HCT116 (cell line): ENCODE results near the gene TMEM132D. TPM values are rescaled to one million over a fixed set of nuclear protein-coding genes. Genes with fewer than 3 reads are reported as not detected.

Source experiments
- ATAC-seq: fragments of 200-7000 bp; cut with Tn5 transposase; 2 replicates; pipeline ENCODE4 v1.9.1; 2020; ENCODE audit warnings: mild to moderate bottlenecking, moderate library complexity
- BruUV-seq: library from RNA; stranded (reverse); fragments of 400-500 nt; replicated peaks from 2 replicates; lab custom pipeline; 2021; lab: Mats Ljungman, UMichigan
- CTCF ChIA-PET: fragments of 300-600 bp; sonication (Branson Sonifier 250); formaldehyde crosslinking; loops from one replicate; lab custom pipeline; 2021; ENCODE audit warnings: antibody characterized with exemption; lab: Charles Lee
- POLR2A ChIA-PET: fragments of 300-600, 350-600 bp; sonication (Branson Sonifier 250); formaldehyde crosslinking; loops from one replicate; lab custom pipeline; 2021; ENCODE audit warnings: antibody characterized with exemption; lab: Charles Lee
- RAD21 ChIA-PET, 2 experiments: fragments of 300-600 bp; sonication (Branson Sonifier 250); formaldehyde crosslinking; loops; one replicate each; lab custom pipeline; 2023; ENCODE audit warnings: low total read pairs in 2 of 2; ENCODE audit not compliant: uncharacterized antibody in 2 of 2, unreplicated experiment in 2 of 2, low non-redundant PET in 1 of 2; lab: Charles Lee
- DNase-seq: peaks from one replicate; pipeline ENCODE4 v3.0.0-alpha.2; 2010; ENCODE audit warnings: low read depth, low spot score
- H2AFZ ChIP-seq: fragments of 200-600 bp; shearing (Covaris generic), sonication (generic); 2 replicates; pipeline ENCODE4 v1.6.1; 2017; ENCODE audit warnings: low read depth, mixed run types, mixed read lengths, antibody characterized with exemption, low read length; ENCODE audit not compliant: poor library complexity, severe bottlenecking
- H3K27ac ChIP-seq: 2 replicates; pipeline ENCODE4 v1.5.1; 2012; ENCODE audit warnings: low read depth, low read length
- H3K27me3 ChIP-seq: fragments of 200-600 bp; sonication (generic); 2 replicates; pipeline ENCODE4 v1.6.1; 2016; ENCODE audit warnings: mixed run types, low read length, mixed read lengths; ENCODE audit not compliant: insufficient read depth
- H3K36me3 ChIP-seq, 2 experiments: fragments of 200-500 bp in 1 of 2; fragments of 200-600 bp in 1 of 2; sonication (Bioruptor generic) in 1 of 2; sonication (generic) in 1 of 2; 2 replicates each; pipeline versions ENCODE4 v1.5.1 to v1.6.1; 2014 to 2016; ENCODE audit warnings: low read length in 2 of 2, inconsistent platforms in 1 of 2, mixed read lengths in 1 of 2, mixed run types in 1 of 2; ENCODE audit not compliant: insufficient read depth in 2 of 2, control insufficient read depth in 1 of 2
- H3K4me1 ChIP-seq, 2 experiments: fragments of 200-600 bp in 1 of 2; sonication (generic) in 1 of 2; 2 replicates each; pipeline versions ENCODE4 v1.5.1 to v1.6.1; 2012 to 2017; ENCODE audit warnings: low read length in 2 of 2, inconsistent platforms in 1 of 2, mild to moderate bottlenecking in 1 of 2, mixed read lengths in 1 of 2, mixed run types in 1 of 2, moderate library complexity in 1 of 2; ENCODE audit not compliant: insufficient read depth in 2 of 2, control insufficient read depth in 1 of 2
- H3K4me2 ChIP-seq: fragments of 200-600 bp; sonication (generic); 2 replicates; pipeline ENCODE4 v1.6.1; 2017; ENCODE audit warnings: mixed run types, low read length, mixed read lengths
- H3K4me3 ChIP-seq, 2 experiments: fragments of 200-600 bp in 1 of 2; sonication (generic) in 1 of 2; replicated peaks in 1 of 2; 2 replicates each; pipeline ENCODE4 v1.5.1; 2011 to 2016; ENCODE audit warnings: low read length in 2 of 2, control low read depth in 1 of 2, low read depth in 1 of 2, mild to moderate bottlenecking in 1 of 2, mixed read lengths in 1 of 2, mixed run types in 1 of 2
- H3K79me2 ChIP-seq: fragments of 200-600 bp; sonication (generic); 2 replicates; pipeline ENCODE4 v1.6.1; 2017; ENCODE audit warnings: mild to moderate bottlenecking, mixed run types, low read length, moderate library complexity, mixed read lengths; ENCODE audit not compliant: insufficient read depth
- H3K9ac ChIP-seq: fragments of 200-600 bp; sonication (generic); 2 replicates; pipeline ENCODE4 v1.6.1; 2016; ENCODE audit warnings: low read length, mixed read lengths
- H3K9me2 ChIP-seq: fragments of 200-600 bp; sonication (generic), shearing (Covaris generic); 2 replicates; pipeline ENCODE4 v1.6.1; 2017; ENCODE audit warnings: mixed run types, mild to moderate bottlenecking, moderate library complexity; ENCODE audit not compliant: insufficient read depth
- H3K9me3 ChIP-seq, 2 experiments: fragments of 200-500 bp in 1 of 2; fragments of 200-600 bp in 1 of 2; sonication (Bioruptor generic) in 1 of 2; sonication (generic) in 1 of 2; 2 replicates each; pipeline ENCODE4 v1.6.1; 2014 to 2017; ENCODE audit warnings: low read length in 2 of 2, mixed read lengths in 2 of 2, inconsistent platforms in 1 of 2, low read depth in 1 of 2, mild to moderate bottlenecking in 1 of 2, mixed run types in 1 of 2, moderate library complexity in 1 of 2; ENCODE audit not compliant: control insufficient read depth in 1 of 2, insufficient read depth in 1 of 2
- H4K20me1 ChIP-seq: fragments of 200-600 bp; sonication (generic), shearing (Covaris generic); 2 replicates; pipeline ENCODE4 v1.6.1; 2017; ENCODE audit warnings: mixed run types, mild to moderate bottlenecking, moderate library complexity; ENCODE audit not compliant: insufficient read depth
- EGR1 ChIP-seq: IDR thresholded peaks from 2 replicates; pipeline ENCODE4 v1.6.1; 2012; ENCODE audit warnings: low read depth
- SIN3A ChIP-seq: IDR thresholded peaks from 2 replicates; pipeline ENCODE4 v1.6.1; 2012; ENCODE audit warnings: low read depth
- SP1 ChIP-seq: IDR thresholded peaks from 2 replicates; pipeline ENCODE4 v1.6.1; 2012; ENCODE audit warnings: low read depth
- TCF7L2 ChIP-seq: IDR thresholded peaks from 2 replicates; pipeline ENCODE4 v1.7.0; 2011; ENCODE audit warnings: borderline replicate concordance, inconsistent platforms; ENCODE audit not compliant: insufficient read depth, insufficient read length; ENCODE audit errors: extremely low read depth
- ZFX ChIP-seq: fragments of 450-650 bp; IDR thresholded peaks from 2 replicates; pipeline ENCODE4 v1.6.1; 2017
- intact Hi-C: fragments of 100-400 bp; cut with micrococcal nuclease; formaldehyde crosslinking; loops from 2 replicates; pipeline ENCODE4 v1.10.0; 2022
- total RNA-seq: library from RNA; stranded (reverse); gene quantifications from one replicate; pipeline ENCODE4 v1.2.1, GENCODE V29; 2021; ENCODE audit not compliant: unreplicated experiment
- TF ChIP-seq, protein P1 (sequence below): IDR thresholded peaks from 2 replicates; pipeline ENCODE4 v1.6.1; 2012; ENCODE audit warnings: low read depth
- TF ChIP-seq, protein P2 (sequence below), 3 experiments: fragments of 200-600 bp in 1 of 3; sonication (generic) in 1 of 3; IDR thresholded peaks in 2 of 3; conservative IDR thresholded peaks in 1 of 3; 2 replicates each; pipeline ENCODE4 v1.5.1; 2012 to 2017; ENCODE audit warnings: low read depth in 2 of 3, low read length in 2 of 3, antibody characterized with exemption in 1 of 3, borderline replicate concordance in 1 of 3, control low read depth in 1 of 3, mild to moderate bottlenecking in 1 of 3, mixed read lengths in 1 of 3, mixed run types in 1 of 3, moderate library complexity in 1 of 3; ENCODE audit not compliant: insufficient read depth in 1 of 3

Gene TMEM132D
- total RNA-seq, 1 experiment from 2014 or later = not detected

DNA sequence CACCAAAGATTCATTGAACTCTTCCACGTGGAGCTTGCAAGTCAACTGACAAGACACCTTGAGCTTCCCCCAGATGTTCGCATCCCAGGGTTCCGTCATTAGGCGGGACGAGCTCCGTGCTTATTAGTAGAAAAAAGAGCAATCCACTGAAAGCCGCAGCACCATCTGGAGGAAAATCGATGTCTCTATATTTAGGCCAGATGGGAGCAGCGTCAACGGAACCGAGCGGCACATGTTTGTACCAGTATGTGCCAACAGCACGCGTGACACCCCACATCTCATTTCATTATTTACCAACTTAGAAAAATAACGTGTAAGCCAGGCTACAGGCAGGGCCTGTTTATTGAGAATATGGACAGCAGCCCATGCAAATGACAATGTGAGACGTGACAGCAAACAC, 45.8 kb upstream of the TMEM132D start:
- peaks cover 4 to 30% of the 10 kb centered on the region in 2 experiments; a peak in 2 of 4 replicates for H3K9me3 ChIP-seq
- no peaks in the 10 kb centered on the region for H3K9me2 ChIP-seq
- no TSS peak for BruUV-seq
- no peak overlapping the region for H3K4me3 ChIP-seq
- no peaks in the 10 kb centered on the region for H3K36me3 ChIP-seq
- no peak for TF ChIP-seq ZFX
- TF ChIP-seq, protein P1, sequence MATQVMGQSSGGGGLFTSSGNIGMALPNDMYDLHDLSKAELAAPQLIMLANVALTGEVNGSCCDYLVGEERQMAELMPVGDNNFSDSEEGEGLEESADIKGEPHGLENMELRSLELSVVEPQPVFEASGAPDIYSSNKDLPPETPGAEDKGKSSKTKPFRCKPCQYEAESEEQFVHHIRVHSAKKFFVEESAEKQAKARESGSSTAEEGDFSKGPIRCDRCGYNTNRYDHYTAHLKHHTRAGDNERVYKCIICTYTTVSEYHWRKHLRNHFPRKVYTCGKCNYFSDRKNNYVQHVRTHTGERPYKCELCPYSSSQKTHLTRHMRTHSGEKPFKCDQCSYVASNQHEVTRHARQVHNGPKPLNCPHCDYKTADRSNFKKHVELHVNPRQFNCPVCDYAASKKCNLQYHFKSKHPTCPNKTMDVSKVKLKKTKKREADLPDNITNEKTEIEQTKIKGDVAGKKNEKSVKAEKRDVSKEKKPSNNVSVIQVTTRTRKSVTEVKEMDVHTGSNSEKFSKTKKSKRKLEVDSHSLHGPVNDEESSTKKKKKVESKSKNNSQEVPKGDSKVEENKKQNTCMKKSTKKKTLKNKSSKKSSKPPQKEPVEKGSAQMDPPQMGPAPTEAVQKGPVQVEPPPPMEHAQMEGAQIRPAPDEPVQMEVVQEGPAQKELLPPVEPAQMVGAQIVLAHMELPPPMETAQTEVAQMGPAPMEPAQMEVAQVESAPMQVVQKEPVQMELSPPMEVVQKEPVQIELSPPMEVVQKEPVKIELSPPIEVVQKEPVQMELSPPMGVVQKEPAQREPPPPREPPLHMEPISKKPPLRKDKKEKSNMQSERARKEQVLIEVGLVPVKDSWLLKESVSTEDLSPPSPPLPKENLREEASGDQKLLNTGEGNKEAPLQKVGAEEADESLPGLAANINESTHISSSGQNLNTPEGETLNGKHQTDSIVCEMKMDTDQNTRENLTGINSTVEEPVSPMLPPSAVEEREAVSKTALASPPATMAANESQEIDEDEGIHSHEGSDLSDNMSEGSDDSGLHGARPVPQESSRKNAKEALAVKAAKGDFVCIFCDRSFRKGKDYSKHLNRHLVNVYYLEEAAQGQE = no peak
- TF ChIP-seq TCF7L2 = no peak
- TF ChIP-seq, protein P2, sequence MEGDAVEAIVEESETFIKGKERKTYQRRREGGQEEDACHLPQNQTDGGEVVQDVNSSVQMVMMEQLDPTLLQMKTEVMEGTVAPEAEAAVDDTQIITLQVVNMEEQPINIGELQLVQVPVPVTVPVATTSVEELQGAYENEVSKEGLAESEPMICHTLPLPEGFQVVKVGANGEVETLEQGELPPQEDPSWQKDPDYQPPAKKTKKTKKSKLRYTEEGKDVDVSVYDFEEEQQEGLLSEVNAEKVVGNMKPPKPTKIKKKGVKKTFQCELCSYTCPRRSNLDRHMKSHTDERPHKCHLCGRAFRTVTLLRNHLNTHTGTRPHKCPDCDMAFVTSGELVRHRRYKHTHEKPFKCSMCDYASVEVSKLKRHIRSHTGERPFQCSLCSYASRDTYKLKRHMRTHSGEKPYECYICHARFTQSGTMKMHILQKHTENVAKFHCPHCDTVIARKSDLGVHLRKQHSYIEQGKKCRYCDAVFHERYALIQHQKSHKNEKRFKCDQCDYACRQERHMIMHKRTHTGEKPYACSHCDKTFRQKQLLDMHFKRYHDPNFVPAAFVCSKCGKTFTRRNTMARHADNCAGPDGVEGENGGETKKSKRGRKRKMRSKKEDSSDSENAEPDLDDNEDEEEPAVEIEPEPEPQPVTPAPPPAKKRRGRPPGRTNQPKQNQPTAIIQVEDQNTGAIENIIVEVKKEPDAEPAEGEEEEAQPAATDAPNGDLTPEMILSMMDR (IDR thresholded peaks at IDR 0.05 in 2 of 3, conservative IDR thresholded peaks at IDR 0.05 in 1 of 3; ENCODE audit: borderline replicate concordance in 1 of 3, insufficient read depth in 1 of 3, low read depth in 2 of 3, low read length in 2 of 3) = no peak
- TF ChIP-seq EGR1 = no peak
- no peak for TF ChIP-seq SIN3A
- TF ChIP-seq SP1 = no peak
- H3K79me2 ChIP-seq = no peaks in the 10 kb centered on the region
- no peak for ATAC-seq
- H3K27ac ChIP-seq = no peak overlapping the region
- ChIA-PET POLR2A (no interaction called here), RAD21 (no interaction called here), CTCF (no interaction called here)
- no peak overlapping the region for H3K9ac ChIP-seq
- no peak for DNase-seq
- H3K27me3 ChIP-seq = no peaks in the 10 kb centered on the region
- H3K4me2 ChIP-seq = no peak overlapping the region
- H4K20me1 ChIP-seq = no peaks in the 10 kb centered on the region
- no peaks in the 10 kb centered on the region for H3K4me1 ChIP-seq
- intact Hi-C loops = no loop called here
- H2AFZ ChIP-seq = no peak overlapping the region
